Smooth muscle cell (in vitro differentiated cells): ENCODE data around the gene EVX1. TPM values are rescaled to one million over a fixed set of nuclear protein-coding genes. Genes with fewer than 3 reads are reported as not detected.

ENCODE experiments used
- DNase-seq: peaks from one replicate; lab custom pipeline; 2025; ENCODE audit not compliant: unreplicated experiment; lab: John Stamatoyannopoulos, UW
- H2AFZ ChIP-seq: fragments of 200-600 bp; sonication (generic); 2 replicates; pipeline ENCODE4 v1.6.0; 2016; ENCODE audit warnings: antibody characterized with exemption, low read depth, mild to moderate bottlenecking
- H3F3A ChIP-seq: fragments of 200-600 bp; sonication (generic); 2 replicates; pipeline ENCODE4 v1.6.0; 2017; ENCODE audit warnings: antibody characterized with exemption, low read depth
- H3K27ac ChIP-seq: fragments of 200-600 bp; sonication (generic); 2 replicates; pipeline ENCODE4 v1.5.1; 2016; ENCODE audit warnings: low read depth, mild to moderate bottlenecking
- H3K27me3 ChIP-seq: fragments of 200-600 bp; sonication (generic); 2 replicates; pipeline ENCODE4 v1.6.1; 2016; ENCODE audit warnings: low read depth, mild to moderate bottlenecking
- H3K36me3 ChIP-seq: fragments of 200-600 bp; sonication (generic); 2 replicates; pipeline ENCODE4 v1.5.1; 2016; ENCODE audit warnings: low read depth
- H3K4me1 ChIP-seq: fragments of 200-600 bp; sonication (generic); 2 replicates; pipeline ENCODE4 v1.5.1; 2016; ENCODE audit warnings: low read depth
- H3K4me2 ChIP-seq: fragments of 200-600 bp; sonication (generic); 2 replicates; pipeline ENCODE4 v1.6.0; 2016; ENCODE audit warnings: mild to moderate bottlenecking
- H3K4me3 ChIP-seq: fragments of 200-600 bp; sonication (generic); 2 replicates; pipeline ENCODE4 v1.5.1; 2016; ENCODE audit warnings: mild to moderate bottlenecking
- H3K79me2 ChIP-seq: fragments of 200-600 bp; sonication (generic); 2 replicates; pipeline ENCODE4 v1.6.0; 2016; ENCODE audit warnings: low read depth, mild to moderate bottlenecking
- H3K9ac ChIP-seq: fragments of 200-600 bp; sonication (generic); 2 replicates; pipeline ENCODE4 v1.6.0; 2016; ENCODE audit warnings: low read depth
- H3K9me3 ChIP-seq: fragments of 200-600 bp; sonication (generic); replicated peaks from 2 replicates; pipeline ENCODE4 v1.5.1; 2016; ENCODE audit warnings: low read depth
- H4K20me1 ChIP-seq: fragments of 200-600 bp; sonication (generic); 2 replicates; pipeline ENCODE4 v1.6.0; 2016; ENCODE audit warnings: low read depth
- CTCF ChIP-seq: fragments of 200-600 bp; sonication (generic); IDR thresholded peaks from 2 replicates; pipeline ENCODE4 v1.5.1; 2017; ENCODE audit warnings: borderline replicate concordance, mild to moderate bottlenecking, antibody characterized with exemption; ENCODE audit not compliant: insufficient read depth, poor library complexity, severe bottlenecking
- WGBS: methylation state at CpG from one replicate; pipeline ENCODE4 v1.1.7; 2016; ENCODE audit warnings: low lambda C conversion rate; 5-methylcytosine and 5-hydroxymethylcytosine counted together
- polyA plus RNA-seq: library from polyadenylated mRNA; unstranded; fragments of >200 nt; fragmentation: Nextera tagmentation; extraction: Ambion mirVana; gene quantifications from 2 replicates; pipeline ENCODE4 v1.2.1, GENCODE V29; 2016
- total RNA-seq: library from RNA; depleted of rRNA; stranded (reverse); fragments of >200 nt; gene quantifications from 2 replicates; pipeline ENCODE4 v1.2.3, GENCODE V29; 2014

The EVX1 gene
- total and polyA plus RNA-seq, 2 experiments from 2014 or later, result 0.36 to 2.0 TPM

DNA sequence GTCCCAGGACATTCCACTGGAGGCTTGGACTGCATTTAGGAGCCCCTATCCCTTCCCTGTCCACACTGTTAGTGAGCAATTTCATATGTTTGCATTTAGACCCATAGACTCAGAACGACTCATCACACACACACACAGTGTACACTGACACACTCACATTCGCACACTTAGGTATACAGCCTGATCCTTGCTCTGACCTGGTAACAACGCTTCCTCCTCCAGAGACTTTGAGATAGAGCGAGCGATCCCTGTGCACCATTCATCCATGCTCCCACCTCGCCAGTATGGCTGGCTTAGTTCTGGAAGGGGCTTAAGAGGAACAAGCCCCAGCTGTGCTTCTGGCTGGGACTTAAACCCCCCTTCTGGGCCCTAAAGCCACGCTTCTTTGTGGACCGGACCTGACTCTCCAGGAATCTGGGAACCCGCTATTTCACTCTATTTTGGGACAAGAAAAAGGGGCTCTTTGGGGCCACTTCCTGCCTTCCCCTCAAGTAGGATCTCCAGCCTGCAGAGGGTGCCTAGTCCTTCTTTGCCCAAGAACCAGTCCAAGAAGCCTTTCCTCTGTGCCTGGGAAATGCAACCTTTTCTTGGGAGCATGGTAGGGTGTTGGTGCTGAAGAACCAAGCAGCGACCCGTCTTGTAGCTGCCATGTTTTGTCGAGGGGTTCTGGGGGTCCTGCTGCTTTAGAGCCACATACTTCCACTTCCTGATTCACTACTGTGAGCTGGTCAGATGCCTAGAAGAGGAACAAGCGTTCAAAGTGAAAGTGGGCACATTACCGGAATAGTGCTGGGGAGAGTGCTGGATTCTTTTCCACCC lies 41.6 kb upstream of the EVX1 start:
- Histone ChIP-seq H4K20me1 (peaks cover 33% of the 10 kb centered on the region), H3K4me3 (peak overlapping the region; percentile 56), H3K4me2 (peak overlapping the region; percentile 86), H3K9me3 (no peaks in the 10 kb centered on the region), H2AFZ (peak overlapping the region; percentile 23), H3K9ac (no peak overlapping the region), H3K27me3 (peaks cover 19% of the 10 kb centered on the region), H3K36me3 (no peaks in the 10 kb centered on the region), H3K27ac (peak overlapping the region; percentile 52), H3K79me2 (peaks cover 87% of the 10 kb centered on the region), H3F3A (peaks cover 13% of the 10 kb centered on the region), H3K4me1 (no peaks in the 10 kb centered on the region)
- no peak for TF ChIP-seq CTCF
- no peak for DNase-seq
- 13% methylated on average over 14 of the region's 14 CpGs for WGBS

DNA sequence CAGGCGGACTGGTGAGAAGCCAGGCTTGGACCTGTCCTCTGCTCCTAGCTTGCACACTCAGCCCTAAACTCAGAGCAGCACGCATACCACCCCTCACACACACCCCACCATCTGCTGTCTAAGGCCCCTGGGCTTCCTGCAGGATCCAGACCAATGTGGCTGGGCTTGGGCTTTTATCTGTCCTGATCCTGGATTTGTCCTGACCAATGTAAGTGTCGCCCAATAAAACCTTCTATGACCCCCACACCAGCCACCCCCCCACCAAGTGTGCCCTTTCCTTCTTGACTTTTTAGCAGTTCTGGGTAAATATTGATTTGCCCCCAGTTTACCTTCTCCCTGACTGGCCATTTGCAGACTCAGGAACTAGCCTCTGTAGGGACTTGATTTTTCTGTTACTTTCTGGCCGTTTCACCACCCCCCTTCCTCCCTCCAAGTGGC lies 41.0 kb upstream of the EVX1 start:
- DNase-seq, result no peak
- peaks cover 13% of the 10 kb centered on the region for H3F3A ChIP-seq
- TF ChIP-seq CTCF, result no peak
- H3K9me3 ChIP-seq, result no peaks in the 10 kb centered on the region
- peak overlapping the region; percentile 56 for H3K4me3 ChIP-seq
- H3K36me3 ChIP-seq, result no peaks in the 10 kb centered on the region
- peaks cover 25% of the 10 kb centered on the region for H3K27me3 ChIP-seq
- H3K4me2 ChIP-seq, result peak overlapping the region; percentile 86
- peaks cover 27% of the 10 kb centered on the region for H4K20me1 ChIP-seq
- H3K27ac ChIP-seq, result peak overlapping the region; percentile 52
- H3K79me2 ChIP-seq, result peaks cover 87% of the 10 kb centered on the region
- H3K4me1 ChIP-seq, result no peaks in the 10 kb centered on the region
- 11% methylated on average over 4 of the region's 4 CpGs for WGBS
- H2AFZ ChIP-seq, result peak overlapping the region; percentile 74
- H3K9ac ChIP-seq, result no peak overlapping the region

DNA sequence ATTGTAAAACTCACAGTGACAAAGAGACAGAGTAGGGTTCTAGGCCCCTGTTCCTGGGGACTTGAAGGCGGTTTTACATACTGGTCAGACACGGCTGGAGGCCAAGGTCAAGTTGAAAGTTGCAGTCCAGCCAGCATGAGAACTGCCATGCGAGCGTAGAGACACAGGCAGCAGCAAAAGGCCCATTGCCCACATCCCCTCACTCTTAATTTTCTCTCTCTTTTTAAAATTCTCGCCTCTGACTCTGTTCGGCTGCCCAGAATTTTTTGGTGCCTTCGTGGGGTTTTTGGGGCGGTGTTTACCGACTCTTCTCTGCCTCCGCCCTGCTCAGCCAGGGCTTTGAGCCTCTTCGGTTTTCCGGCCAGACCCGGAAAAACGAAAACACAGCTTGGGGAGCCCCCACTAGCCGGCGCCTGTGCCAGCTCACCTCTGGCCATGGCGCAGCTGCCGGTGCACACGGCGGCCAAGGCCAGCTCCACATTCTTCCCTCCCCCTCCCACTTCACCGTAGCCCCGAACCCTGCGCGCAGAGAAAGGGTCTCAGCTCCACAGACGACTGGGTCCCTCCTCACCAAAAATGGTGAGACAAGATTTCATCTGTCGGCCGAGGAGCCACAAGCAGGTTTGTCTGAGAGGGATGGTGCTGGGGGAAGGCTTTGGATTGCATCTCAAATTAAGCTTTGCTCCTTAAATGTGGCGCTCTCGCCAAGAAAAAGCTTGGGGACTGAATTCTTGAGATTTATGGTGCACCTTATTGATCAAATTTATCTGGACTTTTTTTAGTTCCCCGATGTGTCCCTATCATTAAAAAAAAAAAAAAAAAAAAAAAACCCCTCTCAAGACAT lies 40.4 kb upstream of the EVX1 start:
- peaks cover 86% of the 10 kb centered on the region for H3K79me2 ChIP-seq
- H3K27ac ChIP-seq, result peak overlapping the region; percentile 52
- H4K20me1 ChIP-seq, result peaks cover 21% of the 10 kb centered on the region
- 13% methylated on average over 29 of the region's 30 CpGs for WGBS
- peaks cover 31% of the 10 kb centered on the region for H3K27me3 ChIP-seq
- no peaks in the 10 kb centered on the region for H3K36me3 ChIP-seq
- H3K9ac ChIP-seq, result peak overlapping the region; percentile 19
- peak overlapping the region; percentile 74 for H2AFZ ChIP-seq
- no peak for DNase-seq
- no peaks in the 10 kb centered on the region for H3K9me3 ChIP-seq
- peak overlapping the region; percentile 86 for H3K4me2 ChIP-seq
- no peak for TF ChIP-seq CTCF
- no peaks in the 10 kb centered on the region for H3K4me1 ChIP-seq
- peaks cover 13% of the 10 kb centered on the region for H3F3A ChIP-seq
- H3K4me3 ChIP-seq, result peak overlapping the region; percentile 56
